GM21723 (cell line): ENCODE results near the gene HTN1.
"Not testable (repeated sequence)": the region's sequence is repeated elsewhere in the genome, so short reads cannot be mapped to it uniquely, and the experiment has no call there.

ENCODE experiments used
- ATAC-seq: cut with Tn5 transposase; IDR thresholded peaks from one replicate; pipeline ENCODE4 v1.9.1; 2021; ENCODE audit warnings: mild to moderate bottlenecking, moderate library complexity; ENCODE audit not compliant: unreplicated experiment

The HTN1 gene

GRCh38 chr4:70050138-70050537 lies at the start of gene HTN1:
HTN1 (plus strand) TSS chr4:70050438; CDS start chr4:70053077, 2,639 bp downstream.
- ATAC-seq: not testable (repeated sequence)

GRCh38 chr4:70000711-70001110 lies 49.5 kb upstream of the HTN1 start:
- ATAC-seq: no peak

- ATAC-seq: no peak
Observed at GRCh38 chr4:70002507-70002906, 47.7 kb upstream of the HTN1 start.

GRCh38 chr4:70008771-70009170 lies 41.5 kb upstream of the HTN1 start:
- ATAC-seq: no peak

- not testable (repeated sequence) for ATAC-seq
Observed at GRCh38 chr4:70019006-70019405, 31.2 kb upstream of the HTN1 start.

DNA sequence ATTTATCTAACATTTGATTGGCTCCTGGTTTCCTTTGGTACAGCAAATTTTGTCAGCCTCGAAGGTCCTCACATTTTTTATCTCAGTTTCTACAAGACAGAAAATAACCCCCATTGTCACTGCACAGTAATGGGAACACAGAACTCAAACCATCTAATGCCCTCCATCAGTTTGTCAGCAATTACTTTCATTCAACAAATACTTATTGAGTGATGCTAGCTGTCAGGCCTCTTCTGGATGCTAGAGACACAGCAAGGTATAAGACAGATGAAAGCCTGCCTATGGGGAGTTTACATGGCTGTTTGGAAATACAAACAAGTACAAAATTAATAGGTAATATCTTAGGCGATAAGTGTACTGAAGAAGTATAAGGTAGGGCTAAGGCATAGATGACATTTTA lies 27.0 kb upstream of the HTN1 start:
- ATAC-seq: no peak

GRCh38 chr4:70027011-70027410 lies 23.2 kb upstream of the HTN1 start:
- ATAC-seq: no peak

- ATAC-seq: not testable (repeated sequence)
Observed at GRCh38 chr4:70028159-70028558, 22.1 kb upstream of the HTN1 start, which contains the start of gene HTN3. HTN3 (plus strand) TSS chr4:70028459; CDS start chr4:70030741, 2,282 bp downstream.

- ATAC-seq: not testable (repeated sequence)
Observed at GRCh38 chr4:70037559-70037958, 12.7 kb upstream of the HTN1 start.

DNA sequence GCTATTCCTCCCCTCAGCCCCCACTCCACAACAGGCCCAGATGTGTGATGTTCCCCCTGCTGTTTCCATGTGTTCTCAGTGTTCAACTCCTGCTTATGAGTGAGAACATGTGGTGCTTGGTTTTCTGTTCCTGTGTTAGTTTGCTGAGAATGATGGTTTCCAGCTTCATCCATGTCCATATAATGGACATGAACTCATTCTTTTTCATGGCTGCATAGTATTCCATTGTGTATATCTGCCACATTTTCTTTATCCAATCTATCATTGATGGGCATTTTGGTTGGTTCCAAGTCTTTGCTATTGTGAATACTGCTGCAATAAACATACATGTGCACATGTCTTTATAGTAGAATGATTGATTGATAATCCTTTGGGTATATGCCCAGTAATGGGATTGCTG lies 10.3 kb upstream of the HTN1 start:
- not testable (repeated sequence) for ATAC-seq

GRCh38 chr4:70041652-70042286 lies 8.5 kb upstream of the HTN1 start:
- ATAC-seq: no peak

DNA sequence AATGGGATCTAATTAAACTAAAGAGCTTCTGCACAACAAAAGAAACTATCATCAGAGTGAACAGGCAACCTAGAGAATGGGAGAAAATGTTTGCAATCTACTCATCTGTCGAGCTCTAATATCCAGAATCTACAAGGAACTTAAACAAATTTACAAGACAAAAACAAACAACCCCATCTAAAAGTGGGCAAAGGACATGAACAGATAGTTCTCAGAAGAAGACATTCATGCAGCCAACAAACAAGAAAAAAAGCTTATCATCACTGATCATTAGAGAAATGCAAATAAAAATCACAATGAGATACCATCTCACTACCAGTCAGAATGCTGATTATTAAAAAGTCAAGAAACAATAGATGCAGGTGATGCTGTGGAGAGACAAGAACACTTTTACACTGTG lies 6.3 kb downstream of the HTN1 start:
- not testable (repeated sequence) for ATAC-seq

- ATAC-seq: no peak
Observed at GRCh38 chr4:70057651-70058050, 7.4 kb downstream of the HTN1 start.

DNA sequence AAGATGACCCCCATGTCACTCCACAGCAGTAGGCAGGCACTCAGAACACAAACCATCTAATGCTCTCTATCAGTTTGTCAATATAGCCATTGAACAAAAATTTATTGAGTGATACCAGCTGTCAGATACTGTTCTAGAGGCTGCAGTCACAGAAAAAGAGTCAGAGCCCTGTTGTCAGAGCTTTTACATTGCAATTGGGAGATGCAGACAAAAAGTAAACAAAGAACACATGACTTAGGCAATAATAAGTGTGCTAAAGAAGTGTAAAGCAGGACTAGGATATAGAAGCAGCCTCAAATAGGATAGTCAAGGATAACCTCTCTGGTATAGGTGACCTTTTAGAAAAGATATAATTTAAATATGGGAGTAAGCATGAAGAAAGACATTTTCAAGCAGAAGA lies 8.9 kb downstream of the HTN1 start:
- no peak for ATAC-seq

- ATAC-seq: peak; percentile 81
Observed at GRCh38 chr4:70062000-70062399, 11.8 kb downstream of the HTN1 start.

- no peak for ATAC-seq
Observed at GRCh38 chr4:70080205-70080604, 30.0 kb downstream of the HTN1 start.

- no peak for ATAC-seq
Observed at GRCh38 chr4:70099206-70099605, 49.0 kb downstream of the HTN1 start.
